ENCODE results near the gene UPF3A.

- TF ChIP-seq POLR2A (IDR thresholded peaks at IDR 0.05; ENCODE audit: low read depth, low read length) (no peak), TAF1 (IDR thresholded peaks at IDR 0.05; ENCODE audit: low read depth, low read length) (no peak), POLR2AphosphoS5 (IDR thresholded peaks at IDR 0.05; ENCODE audit: low read depth, low read length) (no peak), POU2F2 (IDR thresholded peaks at IDR 0.05; ENCODE audit: low read depth, low read length) (no peak)
These were observed 27.7 kb downstream of the UPF3A start for GRCh38 chr13:114309086-114309485.

Data from GM12891 (cell line).